ENCODE data around the gene OSCP1. TPM values are rescaled to one million over a fixed set of nuclear protein-coding genes. Genes with fewer than 3 reads are reported as not detected.

Gene OSCP1
- total RNA-seq, 2 experiments from 2014 or later: 2.3 to 2.7 TPM

- ChIA-PET POLR2A (no interaction called here), CTCF (no interaction called here)
These were observed 3.5 kb upstream of the OSCP1 start for GRCh38 chr1:36453600-36454388.

GRCh38 chr1:36453051-36453450, 2.8 kb upstream of the OSCP1 start:
- POLR2A ChIA-PET: no interaction called here

GRCh38 chr1:36450919-36451305, 661 bp upstream of the OSCP1 start:
- ChIA-PET POLR2A (interaction anchor here (3.3 kb wide), 1 partner anchor 13 kb away, joined by 19 read pairs; the partner anchor contains the start of gene MRPS15), CTCF (interaction anchor here (1.0 to 1.5 kb wide), 2 partner anchors 13 to 27 kb away, joined by 5 read pairs; partner anchors contain the start of gene MRPS15)

More at GRCh38 chr1:36453051-36453450, 2.8 kb upstream of the OSCP1 start:
- CTCF ChIA-PET: no interaction called here

- POLR2A ChIA-PET: interaction anchor here (3.3 kb wide), 1 partner anchor 15 kb away, joined by 19 read pairs; the partner anchor contains the start of gene MRPS15
- CTCF ChIA-PET: interaction anchor here (1.1 to 1.3 kb wide), 2 partner anchors 10 to 16 kb away, joined by 3 read pairs; partner anchors contain the start of gene MRPS15
These were observed 1.7 kb downstream of the OSCP1 start for GRCh38 chr1:36448530-36449056.

- CTCF ChIA-PET: no interaction called here
- POLR2A ChIA-PET: no interaction called here
These were observed 2.8 kb downstream of the OSCP1 start for GRCh38 chr1:36447450-36447849.

GRCh38 chr1:36446746-36447145, 3.5 kb downstream of the OSCP1 start:
- ChIA-PET CTCF (interaction anchor here (1.2 kb wide), 1 partner anchor 12 kb away, joined by 3 read pairs; no protein-coding TSS in a partner anchor), POLR2A (no interaction called here)

- CTCF ChIA-PET: interaction anchor here (1.2 kb wide), 1 partner anchor 13 kb away, joined by 3 read pairs; no protein-coding TSS in a partner anchor
These were observed 4.0 kb downstream of the OSCP1 start for GRCh38 chr1:36446271-36446670.

GRCh38 chr1:36443297-36443696, 7.0 kb downstream of the OSCP1 start:
- ChIA-PET CTCF (interaction anchor here (0.6 to 1.6 kb wide), 2 partner anchors 101 to 202 kb away, joined by 3 to 4 read pairs; no protein-coding TSS in a partner anchor), POLR2A (no interaction called here)

More at GRCh38 chr1:36446271-36446670, 4.0 kb downstream of the OSCP1 start:
- POLR2A ChIA-PET: no interaction called here

GRCh38 chr1:36442337-36442736, 7.9 kb downstream of the OSCP1 start:
- ChIA-PET POLR2A (no interaction called here), CTCF (no interaction called here)

- POLR2A ChIA-PET: interaction anchor here (0.5 kb wide), 1 partner anchor 42 kb away, joined by 3 read pairs; no protein-coding TSS in a partner anchor
- CTCF ChIA-PET: no interaction called here
These were observed 9.6 kb downstream of the OSCP1 start for GRCh38 chr1:36440646-36441045.

GRCh38 chr1:36440044-36440443, 10.2 kb downstream of the OSCP1 start:
- POLR2A ChIA-PET: no interaction called here
- CTCF ChIA-PET: no interaction called here

- ChIA-PET CTCF (no interaction called here), POLR2A (no interaction called here)
These were observed 11.5 kb downstream of the OSCP1 start for GRCh38 chr1:36438715-36439114.

GRCh38 chr1:36436821-36437220, 13.4 kb downstream of the OSCP1 start:
- ChIA-PET CTCF (interaction anchor here (0.6 kb wide), 1 partner anchor 326 kb away, joined by 4 read pairs; no protein-coding TSS in a partner anchor), POLR2A (no interaction called here)

- CTCF ChIA-PET: no interaction called here
- POLR2A ChIA-PET: no interaction called here
These were observed 17.1 kb downstream of the OSCP1 start for GRCh38 chr1:36433102-36433501.

GRCh38 chr1:36432616-36433015, 17.6 kb downstream of the OSCP1 start:
- ChIA-PET CTCF (no interaction called here), POLR2A (no interaction called here)

GRCh38 chr1:36425791-36426190, 24.5 kb downstream of the OSCP1 start:
- CTCF ChIA-PET: interaction anchor here (0.7 kb wide), 1 partner anchor 1396 kb away, joined by 5 read pairs; no protein-coding TSS in a partner anchor

GRCh38 chr1:36421649-36422048, 28.6 kb downstream of the OSCP1 start:
- CTCF ChIA-PET: interaction anchor here (0.6 to 1.6 kb wide), 4 partner anchors 76 to 278 kb away, joined by 3 to 11 read pairs (median 3); no protein-coding TSS in a partner anchor

More at GRCh38 chr1:36425791-36426190, 24.5 kb downstream of the OSCP1 start:
- POLR2A ChIA-PET: no interaction called here

GRCh38 chr1:36420836-36421317, 29.4 kb downstream of the OSCP1 start:
- ChIA-PET POLR2A (no interaction called here), CTCF (interaction anchor here (1.0 to 1.4 kb wide), 2 partner anchors 75 to 76 kb away, joined by 3 to 4 read pairs; no protein-coding TSS in a partner anchor)

More at GRCh38 chr1:36421649-36422048, 28.6 kb downstream of the OSCP1 start:
- POLR2A ChIA-PET: no interaction called here

GRCh38 chr1:36420409-36420808, 29.8 kb downstream of the OSCP1 start:
- ChIA-PET CTCF (interaction anchor here (0.5 to 1.9 kb wide), 8 partner anchors 22 to 271 kb away, joined by 3 to 7 read pairs (median 4); partner anchors contain the start of genes EVA1B, LSM10, SH3D21 and TRAPPC3), POLR2A (interaction anchor here (0.5 kb wide), 1 partner anchor 20 kb away, joined by 3 read pairs; no protein-coding TSS in a partner anchor)

- ChIA-PET CTCF (interaction anchor here (0.7 to 1.9 kb wide), 8 partner anchors 39 to 270 kb away, joined by 3 to 7 read pairs (median 4); partner anchors contain the start of genes EVA1B, SH3D21 and TRAPPC3), POLR2A (no interaction called here)
These were observed 30.7 kb downstream of the OSCP1 start for GRCh38 chr1:36419569-36419968.
